Immature natural killer cell (primary cell): ENCODE data around the gene BHLHA15. TPM values are rescaled to one million over a fixed set of nuclear protein-coding genes. Genes with fewer than 3 reads are reported as not detected.

Source experiments
- DNase-seq, 3 donors: peaks; one replicate each; pipeline ENCODE4 v3.0.0; 2022; ENCODE audit warnings: mixed read lengths in 1 of 3
- H3K27ac Mint-ChIP-seq, 6 donors: one replicate each; pipeline ENCODE4 v1.8.0; 2020; ENCODE audit warnings: mixed read lengths in 6 of 6, mild to moderate bottlenecking in 5 of 6, inconsistent platforms in 4 of 6, moderate library complexity in 3 of 6
- H3K27me3 Mint-ChIP-seq, 3 donors: one replicate each; pipeline ENCODE4 v1.8.0; 2020 to 2021; ENCODE audit warnings: low read depth in 3 of 3, mild to moderate bottlenecking in 3 of 3, mixed read lengths in 3 of 3, moderate library complexity in 3 of 3, inconsistent platforms in 1 of 3
- H3K36me3 Mint-ChIP-seq, 3 donors: one replicate each; pipeline ENCODE4 v1.8.0; 2020; ENCODE audit warnings: mixed read lengths in 3 of 3, inconsistent platforms in 2 of 3, mild to moderate bottlenecking in 2 of 3
- H3K4me1 Mint-ChIP-seq, 2 donors: one replicate each; pipeline ENCODE4 v1.8.0; 2020; ENCODE audit warnings: inconsistent platforms in 2 of 2, mild to moderate bottlenecking in 2 of 2, mixed read lengths in 2 of 2, moderate library complexity in 1 of 2
- H3K4me3 Mint-ChIP-seq, 5 donors: one replicate each; pipeline ENCODE4 v1.8.0; 2020; ENCODE audit warnings: mild to moderate bottlenecking in 5 of 5, mixed read lengths in 5 of 5, inconsistent platforms in 3 of 5, moderate library complexity in 3 of 5
- H3K9me3 Mint-ChIP-seq, 6 donors: one replicate each; pipeline ENCODE4 v1.8.0; 2020; ENCODE audit warnings: mild to moderate bottlenecking in 6 of 6, mixed read lengths in 6 of 6, inconsistent platforms in 4 of 6, moderate library complexity in 3 of 6
- polyA plus RNA-seq, 3 donors: library from polyadenylated mRNA; unstranded; fragments of 300-500 nt; fragmentation: Illumina TruSeq; gene quantifications; one replicate each; pipeline ENCODE4 v1.2.3, GENCODE V29; 2021

BHLHA15 gene
- polyA plus RNA-seq, 3 donors from 2014 or later, result not detected

DNA sequence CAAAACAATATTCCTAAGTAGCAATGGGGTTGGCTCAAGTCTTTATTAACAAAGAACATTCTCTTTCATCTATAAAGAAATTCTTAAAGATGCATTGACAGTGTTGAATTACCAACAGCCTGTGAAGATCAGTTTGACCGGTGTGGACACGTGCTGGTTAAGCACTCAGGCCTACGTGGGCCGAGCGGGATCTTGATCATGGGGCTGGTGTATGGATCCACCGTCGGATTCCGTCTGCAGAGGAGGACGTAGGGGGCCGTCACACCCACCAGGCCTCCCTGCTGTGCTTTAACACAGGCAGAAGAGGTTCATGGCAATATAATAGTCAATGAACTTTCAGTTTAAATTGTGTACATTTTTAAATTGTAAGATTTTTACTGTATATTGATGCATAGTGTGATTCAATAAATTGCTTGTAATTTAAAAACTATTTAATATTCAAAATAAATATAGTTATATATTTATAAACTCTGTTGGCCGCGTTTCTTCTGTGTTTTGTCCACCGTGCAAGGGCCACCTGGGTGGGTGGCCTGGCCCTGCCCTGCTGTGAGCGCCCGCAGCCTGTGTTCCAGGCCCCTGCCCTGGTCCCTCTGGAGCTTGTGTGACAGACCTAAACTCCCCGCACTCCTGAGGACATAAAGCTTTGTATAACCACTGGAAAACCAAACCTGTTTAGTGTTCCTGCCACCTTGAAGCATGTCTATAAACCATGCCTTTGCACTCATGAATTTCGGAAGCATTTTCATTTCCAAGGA lies 1.9 kb upstream of the BHLHA15 start:
- peaks cover 12 to 22% (median 13%) of the 10 kb centered on the region in 3 donors for H3K36me3 Mint-ChIP-seq
- H3K4me1 Mint-ChIP-seq, result peaks cover 0 to 8% of the 10 kb centered on the region in 2 donors
- no peak for DNase-seq
- no peaks in the 10 kb centered on the region for H3K9me3 Mint-ChIP-seq
- peak overlapping the region; percentile 23 to 62 (median 50) for H3K4me3 Mint-ChIP-seq
- H3K27ac Mint-ChIP-seq, result no peak overlapping the region
- peaks cover 0 to 6% (median 2%) of the 10 kb centered on the region in 3 donors for H3K27me3 Mint-ChIP-seq

DNA sequence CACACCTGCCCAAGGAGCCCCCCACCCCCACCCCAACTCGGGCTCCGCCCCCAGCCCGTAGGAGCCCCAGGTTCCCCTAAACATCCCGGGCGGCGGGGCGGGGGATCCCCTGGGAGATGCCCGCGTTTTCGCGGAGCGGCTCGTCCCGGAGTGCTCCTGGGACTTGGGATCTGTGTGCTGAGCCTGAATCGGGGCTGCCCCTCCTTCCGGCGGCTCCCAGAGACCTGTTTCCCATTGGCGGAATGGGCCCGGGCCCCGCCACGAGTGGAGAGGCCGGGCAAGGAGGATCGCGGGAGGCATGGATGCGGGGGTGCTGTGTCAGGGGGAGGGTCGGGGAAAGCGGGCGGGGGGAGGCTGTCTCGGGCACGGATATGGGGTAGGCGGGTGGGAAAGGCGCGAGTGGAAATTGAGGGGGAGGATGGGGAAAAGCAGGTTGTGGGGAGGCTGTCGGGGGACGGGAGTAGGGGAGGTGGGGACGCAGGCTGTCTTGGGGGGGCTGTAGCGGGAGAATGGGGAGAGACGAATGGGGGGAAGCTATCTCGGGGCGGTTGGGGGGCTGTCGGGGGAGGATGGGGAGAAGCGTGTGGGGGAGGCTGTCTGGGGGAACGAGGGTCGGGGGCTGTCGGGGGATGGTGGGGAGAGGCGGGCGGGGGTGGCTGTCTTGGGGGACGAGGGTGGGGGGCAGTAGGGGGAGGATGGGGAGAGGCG lies 572 bp upstream of the BHLHA15 start:
- Mint-ChIP-seq H3K9me3 (no peaks in the 10 kb centered on the region), H3K4me1 (peaks cover 0 to 8% of the 10 kb centered on the region in 2 donors), H3K4me3 (peak overlapping the region in 1 of 5 donors; percentile 33), H3K27ac (no peak overlapping the region), H3K36me3 (peaks cover 12 to 17% (median 13%) of the 10 kb centered on the region in 3 donors), H3K27me3 (peaks cover 0 to 6% (median 2%) of the 10 kb centered on the region in 3 donors)
- no peak for DNase-seq

DNA sequence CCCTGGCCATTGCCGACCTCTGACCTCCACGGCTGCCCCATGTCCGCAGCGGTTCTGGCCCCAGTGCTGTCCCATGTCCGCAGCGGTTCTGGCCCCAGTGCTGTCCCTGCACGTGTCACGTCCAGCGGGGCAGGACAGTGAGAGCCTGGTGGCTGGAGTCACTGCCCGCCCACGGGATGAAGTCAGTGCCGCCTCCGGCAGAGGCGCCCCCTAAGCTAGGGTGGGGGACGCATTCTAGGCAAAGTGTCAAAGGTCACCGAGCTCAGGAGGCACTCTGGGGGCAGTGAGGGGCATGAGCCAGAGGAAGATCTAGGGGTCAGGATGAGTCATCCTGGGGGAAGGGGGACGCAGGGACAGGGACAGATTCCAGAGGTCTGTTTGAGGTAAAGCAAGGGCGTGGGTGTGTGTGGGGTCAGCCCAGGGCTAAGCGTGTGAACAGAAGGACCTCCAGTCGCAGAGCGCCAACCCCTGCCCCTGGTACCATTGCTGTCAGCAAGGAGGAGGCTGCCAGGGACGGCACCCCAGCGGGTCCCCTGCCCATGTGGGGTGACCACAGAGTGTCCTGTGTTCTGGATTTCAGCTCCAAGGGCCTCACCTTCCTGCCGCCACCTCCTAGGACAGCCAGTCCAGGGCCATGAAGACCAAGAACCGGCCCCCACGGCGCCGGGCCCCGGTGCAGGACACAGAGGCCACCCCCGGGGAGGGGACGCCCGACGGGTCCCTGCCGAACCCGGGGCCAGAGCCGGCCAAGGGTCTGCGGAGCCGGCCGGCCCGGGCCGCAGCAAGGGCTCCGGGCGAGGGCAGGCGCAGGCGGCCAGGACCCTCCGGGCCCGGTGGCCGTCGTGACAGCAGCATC lies 665 bp downstream of the BHLHA15 start:
- Mint-ChIP-seq H3K4me1 (peaks cover 0 to 8% of the 10 kb centered on the region in 2 donors), H3K4me3 (peak overlapping the region; percentile 9 to 55 (median 47)), H3K27ac (no peak overlapping the region), H3K27me3 (peaks cover 0 to 6% (median 2%) of the 10 kb centered on the region in 3 donors), H3K36me3 (peaks cover 7 to 13% (median 12%) of the 10 kb centered on the region in 3 donors), H3K9me3 (no peaks in the 10 kb centered on the region)
- DNase-seq, result no peak

- Mint-ChIP-seq H3K27me3 (peaks cover 0 to 6% (median 2%) of the 10 kb centered on the region in 3 donors), H3K36me3 (peaks cover under 1 to 6% (median 5%) of the 10 kb centered on the region in 3 donors), H3K27ac (no peak overlapping the region), H3K4me1 (peaks cover 0 to 8% of the 10 kb centered on the region in 2 donors), H3K4me3 (peak overlapping the region in 3 of 5 donors; percentile 17 to 44 (median 42)), H3K9me3 (no peaks in the 10 kb centered on the region)
- DNase-seq, result no peak
These were observed 1.3 kb downstream of the BHLHA15 start for GRCh38 chr7:98212532-98213041.

- Mint-ChIP-seq H3K9me3 (no peaks in the 10 kb centered on the region), H3K36me3 (peaks cover 0 to 5% (median 0%) of the 10 kb centered on the region in 3 donors), H3K27ac (no peak overlapping the region), H3K4me3 (no peak overlapping the region), H3K4me1 (peaks cover 0 to 9% of the 10 kb centered on the region in 2 donors), H3K27me3 (peaks cover 0 to 6% (median 2%) of the 10 kb centered on the region in 3 donors)
- no peak for DNase-seq
These were observed 2.2 kb downstream of the BHLHA15 start for GRCh38 chr7:98213296-98213887.

GRCh38 chr7:98213888-98214810 lies 2.9 kb downstream of the BHLHA15 start:
- peaks cover 0 to 6% (median 2%) of the 10 kb centered on the region in 3 donors for H3K27me3 Mint-ChIP-seq
- peaks cover 0 to 5% (median 5%) of the 10 kb centered on the region in 3 donors for H3K36me3 Mint-ChIP-seq
- H3K4me1 Mint-ChIP-seq, result peaks cover 0 to 10% of the 10 kb centered on the region in 2 donors
- no peaks in the 10 kb centered on the region for H3K9me3 Mint-ChIP-seq
- no peak for DNase-seq
- H3K4me3 Mint-ChIP-seq, result no peak overlapping the region
- H3K27ac Mint-ChIP-seq, result no peak overlapping the region

- Mint-ChIP-seq H3K27me3 (peaks cover 0 to 2% (median 2%) of the 10 kb centered on the region in 3 donors), H3K4me3 (no peak overlapping the region), H3K4me1 (peaks cover 0 to 6% of the 10 kb centered on the region in 2 donors), H3K27ac (no peak overlapping the region), H3K36me3 (peaks cover 0 to 7% (median 7%) of the 10 kb centered on the region in 3 donors), H3K9me3 (no peaks in the 10 kb centered on the region)
- DNase-seq, result no peak
These were observed 3.6 kb downstream of the BHLHA15 start for GRCh38 chr7:98214811-98215321.

- peak overlapping the region in 1 of 6 donors; percentile 67 for H3K27ac Mint-ChIP-seq
- peaks cover 0 to 5% of the 10 kb centered on the region in 2 donors for H3K4me1 Mint-ChIP-seq
- no peaks in the 10 kb centered on the region for H3K9me3 Mint-ChIP-seq
- peaks cover 0 to 7% (median 7%) of the 10 kb centered on the region in 3 donors for H3K36me3 Mint-ChIP-seq
- H3K4me3 Mint-ChIP-seq, result no peak overlapping the region
- DNase-seq, result no peak
- peaks cover 0 to 2% (median 0%) of the 10 kb centered on the region in 3 donors for H3K27me3 Mint-ChIP-seq
These were observed 4.6 kb downstream of the BHLHA15 start for GRCh38 chr7:98215561-98216495.

DNA sequence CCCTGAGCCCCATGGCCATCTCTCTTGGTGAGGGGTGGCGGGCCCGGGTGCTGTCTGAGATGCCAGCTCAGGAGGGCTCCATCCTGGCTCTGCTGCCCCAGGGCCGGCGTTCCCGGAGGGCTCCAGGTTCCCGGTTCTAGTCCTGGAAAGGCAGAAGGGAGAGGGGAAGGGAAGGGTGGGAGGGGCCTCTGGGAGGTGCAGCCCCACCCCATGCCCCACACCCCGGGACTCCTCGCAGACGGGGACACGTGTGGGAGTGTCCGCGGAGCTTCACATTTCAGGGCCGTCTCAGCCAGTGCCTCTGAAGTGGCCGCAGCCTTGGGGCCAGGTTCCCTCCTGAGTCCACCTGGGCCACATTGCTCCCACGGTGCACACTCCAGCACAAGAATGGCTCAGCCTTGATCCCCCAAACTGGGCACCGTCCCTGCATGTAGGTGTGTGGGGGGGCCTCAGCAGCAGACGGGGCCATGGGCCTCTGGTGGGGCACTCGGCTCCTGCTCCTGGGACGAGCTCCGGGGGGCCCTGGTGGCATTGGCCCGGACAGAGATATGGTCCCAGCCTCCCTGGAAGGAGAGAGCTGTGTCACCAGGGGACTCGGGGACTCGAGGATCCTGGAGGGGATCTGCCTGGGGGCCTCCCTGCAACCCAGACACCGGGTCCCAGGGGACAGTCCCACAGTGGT lies 5.8 kb downstream of the BHLHA15 start:
- H3K4me3 Mint-ChIP-seq, result no peak overlapping the region
- H3K4me1 Mint-ChIP-seq, result peaks cover 0 to 2% of the 10 kb centered on the region in 2 donors
- DNase-seq, result no peak
- no peaks in the 10 kb centered on the region for H3K27me3 Mint-ChIP-seq
- H3K9me3 Mint-ChIP-seq, result no peaks in the 10 kb centered on the region
- no peak overlapping the region for H3K27ac Mint-ChIP-seq
- H3K36me3 Mint-ChIP-seq, result peaks cover 0 to 7% (median 7%) of the 10 kb centered on the region in 3 donors

DNA sequence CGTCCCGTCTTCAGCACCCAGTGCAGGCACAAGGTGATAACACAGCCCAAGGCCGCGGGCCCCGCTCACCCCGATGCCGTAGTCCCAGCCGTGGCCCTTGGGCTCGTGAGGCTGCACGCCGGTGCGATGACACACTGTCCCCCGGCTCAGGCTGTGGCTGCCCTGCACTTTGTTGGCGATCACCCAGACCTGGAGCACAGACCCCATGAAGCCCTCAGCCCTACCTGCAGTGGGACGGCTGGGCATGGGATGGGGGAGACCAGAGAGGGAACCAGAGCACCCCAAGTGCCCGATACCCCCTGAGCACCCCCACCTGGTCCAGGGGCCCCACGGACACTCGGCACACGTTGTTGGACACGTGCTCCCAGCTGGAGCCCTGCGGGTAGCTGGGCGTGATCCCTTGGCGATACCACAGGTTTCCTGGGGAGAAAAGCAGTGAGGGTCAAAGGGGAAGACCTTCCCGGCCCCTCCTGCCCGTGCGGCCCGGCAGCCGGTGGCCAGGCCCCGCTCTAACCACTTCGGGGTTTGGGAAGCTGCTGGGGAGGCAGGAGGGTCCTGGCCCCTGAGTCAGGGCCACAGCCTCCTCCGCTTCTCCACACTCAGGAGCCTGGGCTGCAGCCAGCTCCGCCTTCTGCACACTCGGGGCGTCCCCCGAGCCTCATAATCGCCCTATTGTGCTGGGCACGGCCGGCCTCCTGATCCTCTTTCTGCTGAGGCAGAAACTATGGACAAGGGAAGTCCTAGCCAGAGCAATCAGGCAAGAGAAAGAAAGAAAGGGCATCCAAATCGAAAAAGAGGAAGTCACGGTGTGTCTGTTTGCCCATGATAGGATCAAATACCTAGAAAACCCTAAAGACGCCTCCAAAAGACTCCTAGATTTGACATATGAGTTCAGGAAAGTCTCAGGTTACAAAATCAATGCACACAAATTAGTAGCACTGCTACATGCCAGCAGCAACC lies 6.7 kb downstream of the BHLHA15 start:
- no peak for DNase-seq
- Mint-ChIP-seq H3K4me1 (peaks cover 0 to 2% of the 10 kb centered on the region in 2 donors), H3K27ac (no peak overlapping the region), H3K27me3 (no peaks in the 10 kb centered on the region), H3K4me3 (no peak overlapping the region), H3K36me3 (peaks cover 0 to 7% (median 7%) of the 10 kb centered on the region in 3 donors), H3K9me3 (no peaks in the 10 kb centered on the region)
